Endometrial microvascular endothelial cells (primary cell): ENCODE data around the gene ARL16. TPM values are rescaled to one million over a fixed set of nuclear protein-coding genes. Genes with fewer than 3 reads are reported as not detected.

Experiments used
- in situ Hi-C: cut with HindIII; loops from 2 replicates; pipeline ENCODE4 v1.10.0; 2017; ENCODE audit warnings: low sequenced_read_pairs, low pct_unique_long_range_greater_than_20kb; ENCODE audit errors: inconsistent ontology term
- total RNA-seq: library from RNA; depleted of rRNA; stranded (reverse); fragments of >200 nt; gene quantifications from one replicate; pipeline ENCODE4 v1.2.3, GENCODE V29; 2015; ENCODE audit errors: inconsistent ontology term

The ARL16 gene
- total RNA-seq, 1 donor from 2014 or later: 30.3 TPM

GRCh38 chr17:81713556-81714411 is 30.2 kb upstream of the ARL16 start:
- in situ Hi-C loops: no loop called here

- in situ Hi-C loops: no loop called here
Measured at GRCh38 chr17:81713004-81713555, 29.5 kb upstream of the ARL16 start.

- in situ Hi-C loops: no loop called here
Measured at GRCh38 chr17:81712468-81713003, 28.9 kb upstream of the ARL16 start.

GRCh38 chr17:81711814-81712467 is 28.3 kb upstream of the ARL16 start, which contains the start of gene SLC25A10:
SLC25A10 (plus strand) TSS chr17:81712284; CDS start chr17:81712427, 143 bp downstream.
- in situ Hi-C loops: no loop called here

- in situ Hi-C loops: no loop called here
Measured at GRCh38 chr17:81710514-81711308, 27.1 kb upstream of the ARL16 start.

GRCh38 chr17:81708739-81709185 is 25.2 kb upstream of the ARL16 start:
- in situ Hi-C loops: no loop called here

- in situ Hi-C loops: no loop called here
Measured at GRCh38 chr17:81707725-81708646, 24.4 kb upstream of the ARL16 start.

GRCh38 chr17:81706757-81707624 is 23.4 kb upstream of the ARL16 start:
- in situ Hi-C loops: no loop called here

GRCh38 chr17:81706232-81706611 is 22.6 kb upstream of the ARL16 start:
- in situ Hi-C loops: no loop called here

- in situ Hi-C loops: no loop called here
Measured at GRCh38 chr17:81705518-81706231, 22.1 kb upstream of the ARL16 start.

GRCh38 chr17:81703747-81704654 is 20.4 kb upstream of the ARL16 start:
- in situ Hi-C loops: no loop called here

GRCh38 chr17:81702934-81703746 is 19.5 kb upstream of the ARL16 start, which contains the start of gene MRPL12:
MRPL12 (plus strand) TSS chr17:81703367; CDS start chr17:81703502, 135 bp downstream.
- in situ Hi-C loops: no loop called here

- in situ Hi-C loops: no loop called here
Measured at GRCh38 chr17:81701288-81702071, 17.9 kb upstream of the ARL16 start.
